HG03280 (cell line): ENCODE results near the gene SYNPO2.
"Not testable (repeated sequence)": the region's sequence is repeated elsewhere in the genome, so short reads cannot be mapped to it uniquely, and the experiment has no call there.

Experiments used
- ATAC-seq: cut with Tn5 transposase; IDR thresholded peaks from one replicate; pipeline ENCODE4 v1.9.1; 2021; ENCODE audit warnings: mild to moderate bottlenecking, moderate library complexity; ENCODE audit not compliant: unreplicated experiment

Gene SYNPO2

GRCh38 chr4:118997601-118998000 lies 108.9 kb downstream of the SYNPO2 start:
- ATAC-seq = no peak

GRCh38 chr4:118999919-119000318 lies 111.3 kb downstream of the SYNPO2 start:
- ATAC-seq = no peak

DNA sequence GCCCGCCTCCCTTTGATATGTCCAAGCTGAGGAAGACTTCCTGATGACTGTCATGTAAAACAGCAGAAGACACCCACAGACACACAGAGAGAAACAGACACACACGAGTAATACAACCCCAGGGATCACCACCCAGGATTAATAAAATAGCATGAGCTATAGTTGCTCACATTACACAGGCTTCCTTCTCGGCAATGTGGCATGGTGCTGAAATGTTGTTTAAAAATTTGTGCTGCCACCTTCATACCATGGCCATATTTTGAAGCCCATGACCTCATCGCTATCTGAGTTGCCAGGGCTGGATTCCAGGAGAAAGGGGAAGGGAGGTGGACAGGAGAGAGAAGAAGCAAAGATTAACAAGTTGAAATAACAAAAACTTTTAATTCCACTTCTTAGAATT lies 111.7 kb downstream of the SYNPO2 start:
- no peak for ATAC-seq

- ATAC-seq = no peak
Measured at GRCh38 chr4:119002476-119002875, 113.8 kb downstream of the SYNPO2 start.

DNA sequence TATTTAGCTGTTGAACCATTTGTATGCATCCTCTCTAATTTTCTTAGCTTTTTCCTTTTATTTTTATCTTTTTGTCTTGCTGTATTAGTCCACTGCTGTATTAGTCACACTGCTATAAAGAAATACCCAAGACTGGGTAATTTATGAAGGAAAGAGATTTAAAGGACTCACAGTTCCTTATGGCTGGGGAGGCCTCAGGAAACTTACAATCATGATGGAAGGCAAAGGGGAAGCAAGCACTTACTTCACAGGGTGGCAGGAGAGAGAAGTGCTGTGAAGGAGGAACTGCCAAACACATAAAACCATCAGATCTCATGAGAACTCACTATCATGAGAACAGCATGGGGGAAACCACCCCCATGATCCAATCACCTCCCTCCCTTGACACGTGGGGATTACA lies 114.3 kb downstream of the SYNPO2 start:
- not testable (repeated sequence) for ATAC-seq

GRCh38 chr4:119005928-119006460 lies 117.3 kb downstream of the SYNPO2 start:
- ATAC-seq = no peak

GRCh38 chr4:119008761-119009160 lies 120.1 kb downstream of the SYNPO2 start:
- ATAC-seq = no peak

GRCh38 chr4:119010221-119010620 lies 121.6 kb downstream of the SYNPO2 start:
- ATAC-seq = not testable (repeated sequence)

GRCh38 chr4:119010909-119011606 lies 122.4 kb downstream of the SYNPO2 start:
- no peak for ATAC-seq

- ATAC-seq = no peak
Measured at GRCh38 chr4:119011607-119011988, 122.9 kb downstream of the SYNPO2 start.

DNA sequence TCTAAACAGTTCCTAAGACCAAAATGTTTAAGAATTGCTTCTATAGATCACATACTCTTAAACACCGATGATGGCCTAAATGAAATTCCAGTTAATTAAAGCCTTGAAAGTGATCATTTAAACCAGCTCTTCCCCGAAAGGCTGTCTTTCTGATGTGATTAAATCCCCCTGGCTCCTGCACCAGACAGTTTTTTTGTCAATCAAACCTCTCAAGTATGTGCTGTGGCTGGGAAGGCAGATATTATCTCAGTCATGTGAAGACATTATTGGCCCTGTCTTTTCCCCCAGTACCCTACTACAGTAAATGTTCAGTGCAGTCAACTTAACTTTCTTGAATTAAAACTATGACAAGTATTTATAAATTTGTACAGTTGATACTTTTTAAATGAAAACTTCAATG lies 126.0 kb downstream of the SYNPO2 start:
- ATAC-seq = no peak

- ATAC-seq = no peak
Measured at GRCh38 chr4:119016636-119017035, 128.0 kb downstream of the SYNPO2 start.

GRCh38 chr4:119017636-119018035 lies 129.0 kb downstream of the SYNPO2 start:
- ATAC-seq = no peak

DNA sequence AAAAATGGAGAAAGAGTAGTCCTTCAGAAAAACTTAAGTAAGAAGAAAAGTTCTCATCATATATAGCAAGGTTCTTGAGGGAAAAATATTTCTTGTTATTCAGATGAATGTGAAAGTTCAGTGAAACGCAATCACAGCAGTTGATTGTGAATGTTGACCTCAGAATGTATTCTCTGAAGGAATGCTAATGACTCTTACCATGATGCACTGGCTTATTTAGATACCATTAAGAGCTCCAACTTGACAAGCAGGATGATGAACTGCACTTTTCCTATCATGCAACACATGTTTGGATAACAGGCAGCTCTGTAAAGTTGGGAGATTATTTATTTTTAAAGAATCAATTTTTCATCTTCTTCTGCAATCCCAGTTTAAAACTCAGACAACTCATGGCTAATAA lies 131.5 kb downstream of the SYNPO2 start:
- no peak for ATAC-seq

GRCh38 chr4:119022520-119022919 lies 133.9 kb downstream of the SYNPO2 start:
- not testable (repeated sequence) for ATAC-seq

GRCh38 chr4:119024102-119024501 lies 135.4 kb downstream of the SYNPO2 start:
- ATAC-seq = no peak

- no peak for ATAC-seq
Measured at GRCh38 chr4:119025420-119025819, 136.8 kb downstream of the SYNPO2 start.

DNA sequence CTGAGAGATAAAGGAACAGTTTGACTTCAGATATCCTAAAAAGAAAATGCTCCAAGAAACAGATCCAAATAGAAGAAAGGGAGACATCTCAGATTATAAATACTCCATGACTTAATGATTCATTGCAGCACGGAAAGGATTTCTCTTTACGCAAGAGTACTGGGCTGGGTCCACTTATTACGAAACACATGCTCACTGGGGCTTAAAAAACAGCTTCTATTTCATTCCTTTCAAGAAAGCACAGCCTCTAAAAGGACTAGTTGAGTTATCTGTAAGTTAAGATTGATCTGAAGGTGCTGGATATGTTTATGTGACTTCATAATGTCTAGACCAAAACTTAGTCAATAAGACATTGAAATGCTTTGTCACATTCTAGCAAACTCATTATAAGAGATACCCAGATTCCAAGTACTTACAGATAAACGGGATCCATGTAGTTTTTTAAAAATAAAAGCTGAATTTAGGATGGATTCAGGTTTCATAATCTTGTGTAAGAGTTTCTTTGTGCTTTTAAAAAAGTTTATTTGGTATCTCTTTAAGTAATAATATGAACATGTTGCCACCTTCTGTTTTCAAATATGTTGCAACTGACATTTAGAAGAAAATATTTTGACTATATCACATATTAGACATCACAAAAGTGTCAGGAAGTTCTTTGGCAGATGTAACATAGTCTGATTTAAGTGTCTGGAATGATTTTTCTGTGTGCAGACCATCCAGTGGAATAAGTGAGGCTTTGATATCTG lies 137.4 kb downstream of the SYNPO2 start:
- no peak for ATAC-seq

DNA sequence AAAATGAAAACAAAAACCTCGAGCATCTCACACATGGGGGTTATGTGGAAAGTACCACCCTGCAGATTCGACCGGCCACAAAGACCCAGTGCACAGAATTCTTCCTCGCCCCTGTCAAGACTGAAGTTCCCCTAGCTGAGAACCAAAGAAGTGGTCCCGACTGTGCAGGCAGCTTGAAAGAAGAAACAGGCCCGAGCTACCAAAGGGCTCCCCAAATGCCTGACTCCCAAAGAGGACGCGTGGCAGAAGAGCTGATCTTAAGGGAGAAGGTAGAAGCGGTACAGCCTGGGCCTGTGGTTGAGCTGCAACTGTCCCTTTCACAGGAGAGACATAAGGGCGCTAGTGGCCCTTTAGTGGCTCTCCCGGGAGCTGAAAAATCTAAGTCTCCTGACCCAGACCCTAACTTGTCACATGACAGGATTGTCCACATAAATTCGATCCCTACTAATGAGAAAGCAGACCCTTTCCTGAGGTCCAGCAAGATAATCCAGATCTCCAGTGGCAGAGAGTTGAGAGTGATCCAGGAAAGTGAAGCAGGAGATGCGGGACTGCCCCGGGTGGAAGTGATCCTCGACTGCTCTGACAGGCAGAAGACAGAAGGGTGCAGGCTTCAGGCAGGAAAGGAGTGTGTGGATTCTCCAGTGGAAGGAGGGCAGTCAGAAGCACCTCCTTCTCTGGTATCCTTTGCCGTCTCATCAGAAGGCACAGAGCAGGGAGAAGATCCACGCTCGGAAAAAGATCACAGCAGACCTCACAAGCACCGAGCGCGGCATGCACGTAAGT lies 138.2 kb downstream of the SYNPO2 start:
- no peak for ATAC-seq

GRCh38 chr4:119027811-119028210 lies 139.2 kb downstream of the SYNPO2 start:
- ATAC-seq = no peak

DNA sequence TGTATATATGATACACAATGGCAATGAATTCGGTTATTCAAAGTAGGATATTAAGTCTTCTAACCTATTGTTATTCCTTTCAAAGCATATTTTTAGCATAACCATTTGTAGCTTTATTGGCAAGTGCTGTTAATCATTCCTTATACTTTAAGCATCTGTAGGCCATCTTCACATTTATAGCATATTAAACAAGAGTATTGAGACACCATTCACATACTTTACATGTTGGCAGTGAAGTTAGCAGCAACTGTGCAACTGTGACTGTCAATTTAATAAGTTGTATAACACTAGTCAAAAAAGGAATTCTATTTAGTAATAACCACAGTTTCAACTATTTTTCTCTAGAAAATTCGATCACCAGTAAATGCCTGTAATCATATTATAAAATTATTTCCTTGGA lies 139.6 kb downstream of the SYNPO2 start:
- no peak for ATAC-seq
